Fibroblast of lung (primary cell): Measurements from ENCODE around the gene ZNF474.

Experiments
- CTCF ChIP-seq, 2 donors: IDR thresholded peaks in 1 of 2; conservative IDR thresholded peaks in 1 of 2; 1 replicate in 1 of 2; 2 replicates in 1 of 2; pipeline ENCODE4 v1.5.1; 2011 to 2012; ENCODE audit warnings: low read length in 2 of 2, control low read depth in 1 of 2, inconsistent platforms in 1 of 2, low read depth in 1 of 2, mild to moderate bottlenecking in 1 of 2
- EZH2 ChIP-seq: IDR thresholded peaks from 2 replicates; pipeline ENCODE4 v1.5.1; 2012; ENCODE audit warnings: low read length, control low read depth, mild to moderate bottlenecking; ENCODE audit errors: missing control alignments

GRCh38 chr5:122141751-122142150, 12.4 kb downstream of the ZNF474 start:
- TF ChIP-seq CTCF (conservative IDR thresholded peaks at IDR 0.05 in 1 of 2, IDR thresholded peaks at IDR 0.05 in 1 of 2; ENCODE audit: low read depth in 1 of 2, low read length in 2 of 2) (no peak), EZH2 (no peak)
